ENCODE data around the gene C22orf39.

The C22orf39 gene

GRCh38 chr22:19447330-19448075 is at the start of gene C22orf39:
Gene C22orf39, minus strand, starts transcription at chr22:19447711. Its CDS starts 23 bp downstream, at chr22:19447688.
- DNase-seq, result peak; percentile 87

DNA sequence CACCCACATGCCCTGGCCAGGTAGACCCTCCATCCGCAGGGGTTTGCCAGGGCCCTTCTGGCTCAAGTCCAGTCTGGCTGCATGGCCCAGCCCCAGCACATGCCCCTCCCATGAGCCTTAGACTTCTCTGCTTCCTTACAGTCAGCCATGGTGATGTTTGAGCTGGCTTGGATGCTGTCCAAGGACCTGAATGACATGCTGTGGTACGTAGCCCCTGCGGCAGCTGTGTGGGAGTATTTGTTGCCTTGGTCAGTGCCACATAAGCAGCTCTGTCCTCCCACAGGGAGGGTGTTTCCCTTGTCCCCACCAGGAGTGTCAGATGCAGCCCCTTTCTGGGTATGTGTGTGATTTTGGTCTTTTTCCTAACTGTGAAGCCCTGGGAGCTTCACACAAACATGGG is 49.7 kb upstream of the C22orf39 start:
- no peak for DNase-seq

- DNase-seq, result no peak
These were observed 48.8 kb upstream of the C22orf39 start for GRCh38 chr22:19496324-19496630.

GRCh38 chr22:19495562-19496323 is 48.2 kb upstream of the C22orf39 start:
- no peak for DNase-seq

DNA sequence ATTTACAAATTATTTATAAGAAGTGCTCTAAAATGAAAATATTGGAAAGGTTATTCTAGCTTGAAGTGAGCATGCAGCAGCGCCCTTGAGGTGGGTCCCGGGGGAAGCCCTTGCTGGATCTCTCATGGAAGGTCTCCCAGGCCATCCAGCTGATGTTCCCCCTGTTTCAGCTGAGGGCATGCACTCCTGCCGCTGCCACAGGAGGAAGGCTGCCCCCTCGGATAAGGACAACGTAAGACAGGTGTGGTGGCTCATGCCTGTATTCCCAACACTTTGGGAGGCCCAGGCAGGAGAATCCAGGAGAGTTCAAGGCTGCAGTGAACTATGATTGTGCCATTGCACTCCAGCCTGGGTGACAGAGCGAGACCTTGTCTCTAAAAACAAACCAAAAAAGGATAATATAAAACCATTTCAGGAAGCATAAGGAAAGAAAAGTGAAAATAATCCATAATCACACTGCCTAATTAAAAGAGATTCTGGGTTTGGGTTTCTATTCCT is 47.2 kb upstream of the C22orf39 start:
- no peak for DNase-seq

- DNase-seq, result no peak
These were observed 46.6 kb upstream of the C22orf39 start for GRCh38 chr22:19494001-19494560.

- DNase-seq, result no peak
These were observed 45.1 kb upstream of the C22orf39 start for GRCh38 chr22:19492504-19493174.

DNA sequence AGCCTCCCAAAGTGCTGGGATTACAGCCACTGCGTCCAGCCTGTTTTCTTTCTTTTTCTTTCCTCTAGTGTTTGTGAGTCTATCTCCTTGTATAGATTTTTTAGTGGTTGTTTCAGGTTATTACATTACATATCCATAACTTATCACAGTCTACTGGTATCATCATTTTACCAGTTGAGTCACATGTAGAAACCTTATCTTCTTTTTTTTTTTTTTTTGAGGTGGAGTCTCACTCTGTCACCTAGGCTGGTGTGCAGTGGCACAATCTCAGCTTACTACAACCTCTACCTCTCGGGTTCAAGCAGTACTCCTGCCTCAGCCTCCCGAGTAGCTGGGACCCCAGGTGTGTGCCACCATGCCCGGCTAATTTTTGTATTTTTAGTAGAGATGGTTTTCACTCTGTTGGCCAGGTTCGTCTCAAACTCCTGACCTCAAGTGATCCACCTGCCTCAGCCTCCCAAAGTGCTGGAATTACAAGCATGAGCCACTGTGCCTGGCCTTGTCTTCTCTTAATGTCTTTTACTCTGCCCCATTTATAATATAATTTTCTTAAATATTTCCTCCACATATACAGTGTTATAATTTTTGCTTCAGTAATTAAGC is 43.2 kb upstream of the C22orf39 start:
- no peak for DNase-seq

- no peak for DNase-seq
These were observed 41.7 kb upstream of the C22orf39 start for GRCh38 chr22:19488884-19489843.

GRCh38 chr22:19488285-19488684 is 40.8 kb upstream of the C22orf39 start:
- no peak for DNase-seq

GRCh38 chr22:19483481-19484244 is 36.2 kb upstream of the C22orf39 start:
- DNase-seq, result no peak

- no peak for DNase-seq
These were observed 34.8 kb upstream of the C22orf39 start for GRCh38 chr22:19482297-19482696.

GRCh38 chr22:19480789-19481188 is 33.3 kb upstream of the C22orf39 start:
- DNase-seq, result no peak

GRCh38 chr22:19480173-19480568 is 32.7 kb upstream of the C22orf39 start:
- no peak for DNase-seq

DNA sequence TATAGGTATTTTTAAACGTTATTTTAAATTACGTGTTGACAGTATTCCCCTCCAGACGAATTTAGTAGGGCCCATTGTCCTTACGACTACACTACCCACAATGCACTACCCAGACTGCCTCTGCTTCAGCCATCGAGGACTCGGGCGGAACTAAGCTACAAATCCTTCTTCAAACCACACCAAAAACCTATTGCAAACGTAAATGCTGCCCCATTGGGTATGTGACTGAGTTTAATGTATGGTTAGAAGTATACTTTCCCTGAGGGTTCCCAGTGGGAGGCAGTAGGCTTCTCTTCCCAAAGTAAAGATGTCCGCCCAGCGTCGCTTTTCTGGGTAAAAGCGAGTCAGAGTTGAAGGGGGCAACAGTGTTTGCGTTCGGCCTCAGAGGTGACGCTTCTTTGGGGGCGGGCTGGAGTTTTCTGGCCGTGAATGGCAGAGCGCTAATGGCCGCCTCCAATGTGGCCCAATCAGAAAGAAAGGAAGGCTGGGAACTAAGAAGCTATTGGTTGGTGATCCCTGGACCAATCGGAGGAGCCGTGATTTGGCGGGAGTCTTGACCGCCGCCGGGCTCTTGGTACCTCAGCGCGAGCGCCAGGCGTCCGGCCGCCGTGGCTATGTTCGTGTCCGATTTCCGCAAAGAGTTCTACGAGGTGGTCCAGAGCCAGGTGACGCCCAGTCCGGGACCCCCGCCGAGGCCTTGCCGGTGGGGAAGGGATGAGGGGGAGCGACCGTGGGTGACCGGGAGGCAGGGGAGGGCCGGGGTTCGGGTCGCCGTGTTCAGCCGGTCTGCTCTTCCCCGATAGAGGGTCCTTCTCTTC is 32.1 kb upstream of the C22orf39 start, which contains the start of gene CDC45:
TSS of gene CDC45 (plus strand) at position 566 of the 818 bp plus-strand sequence. CDS start at position 615, 49 bp downstream.
- DNase-seq, result peak; percentile 95

GRCh38 chr22:19478901-19479354 is 31.4 kb upstream of the C22orf39 start, which contains the start of gene UFD1:
Gene UFD1, minus strand, starts transcription at chr22:19479193. Its CDS starts 108 bp downstream, at chr22:19479085.
- DNase-seq, result peak; percentile 47

GRCh38 chr22:19478045-19478900 is 30.8 kb upstream of the C22orf39 start:
- no peak for DNase-seq

GRCh38 chr22:19477321-19478044 is 30.0 kb upstream of the C22orf39 start:
- DNase-seq, result no peak
